Ovary (tissue), 3 donors: ENCODE data around the gene TPRKB.

ENCODE experiments used
- CTCF ChIP-seq, 3 donors: fragments of 450-650 bp in 2 of 3; fragments of 200-600 bp in 1 of 3; IDR thresholded peaks; one replicate each; pipeline versions ENCODE4 v1.5.1 to v1.8.0; 2016 to 2022; ENCODE audit warnings: antibody characterized with exemption in 3 of 3, mild to moderate bottlenecking in 1 of 3
- EP300 ChIP-seq: sonication (generic); formaldehyde crosslinking; IDR thresholded peaks from one replicate; pipeline ENCODE4 v1.6.1; 2017; ENCODE audit warnings: antibody characterized with exemption
- POLR2A ChIP-seq: fragments of 450-650 bp; IDR thresholded peaks from one replicate; pipeline ENCODE4 v1.6.1; 2017; ENCODE audit warnings: antibody characterized with exemption, mild to moderate bottlenecking, moderate library complexity
- donor health status: DM: no; HTN: no; CAD: no.

- TF ChIP-seq EP300 (no peak), CTCF (IDR thresholded peaks at IDR 0.05) (no peak), POLR2A (no peak)
Measured at GRCh38 chr2:73717251-73717606, 19.9 kb downstream of the TPRKB start.
